ENCODE results near the gene SLC25A23. TPM values are rescaled to one million over a fixed set of nuclear protein-coding genes. Genes with fewer than 3 reads are reported as not detected.

Gene SLC25A23
- total RNA-seq, 1 donor from 2014 or later = 41.8 TPM

DNA sequence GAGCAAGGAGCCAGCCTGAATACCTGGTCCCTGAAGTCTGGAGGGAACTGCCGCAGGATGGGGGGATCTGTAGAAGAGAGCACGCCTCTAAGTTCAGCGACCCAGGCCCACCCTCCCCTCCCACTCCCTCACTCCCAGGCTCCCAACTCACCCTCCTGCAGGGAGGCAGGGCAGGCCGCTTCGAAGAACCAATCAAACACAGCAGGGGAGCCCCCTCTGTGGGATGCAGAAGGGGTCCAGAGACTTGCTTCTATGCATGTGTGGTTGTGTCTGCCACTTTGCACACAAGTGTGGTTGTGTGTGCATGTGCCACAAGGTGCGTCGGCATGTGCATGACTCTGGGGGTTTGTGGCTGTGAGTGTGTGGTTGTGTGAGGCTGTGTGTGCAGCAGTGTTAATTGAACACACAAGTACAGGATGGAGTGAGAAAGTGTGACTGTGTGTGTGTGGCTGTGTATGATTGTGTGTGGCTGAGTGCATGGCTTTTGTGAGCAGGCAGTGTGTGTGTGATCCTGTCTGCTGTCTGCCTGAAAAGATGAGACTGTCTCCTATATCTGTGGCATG, 20.3 kb upstream of the SLC25A23 start:
- Mint-ChIP-seq H3K36me3 (ENCODE audit: low read depth, unreplicated experiment) (no peaks in the 10 kb centered on the region), H3K27ac (ENCODE audit: unreplicated experiment) (no peak overlapping the region), H3K4me3 (ENCODE audit: unreplicated experiment) (no peak overlapping the region), H3K4me1 (ENCODE audit: low read depth, unreplicated experiment) (no peaks in the 10 kb centered on the region), H3K9me3 (ENCODE audit: unreplicated experiment) (no peaks in the 10 kb centered on the region), H3K27me3 (ENCODE audit: low read depth, unreplicated experiment) (peaks cover 11% of the 10 kb centered on the region)
- no peaks in the 10 kb centered on the region for H3K4me1 ChIP-seq (ENCODE audit: insufficient read depth, low read length)
- no peak overlapping the region for H3K27ac ChIP-seq (ENCODE audit: low read depth, low read length)
- no peak for FAIRE-seq
- TF ChIP-seq EZH2 (IDR thresholded peaks at IDR 0.05; ENCODE audit: insufficient read depth, low read length) = no peak
- TF ChIP-seq, protein P1, sequence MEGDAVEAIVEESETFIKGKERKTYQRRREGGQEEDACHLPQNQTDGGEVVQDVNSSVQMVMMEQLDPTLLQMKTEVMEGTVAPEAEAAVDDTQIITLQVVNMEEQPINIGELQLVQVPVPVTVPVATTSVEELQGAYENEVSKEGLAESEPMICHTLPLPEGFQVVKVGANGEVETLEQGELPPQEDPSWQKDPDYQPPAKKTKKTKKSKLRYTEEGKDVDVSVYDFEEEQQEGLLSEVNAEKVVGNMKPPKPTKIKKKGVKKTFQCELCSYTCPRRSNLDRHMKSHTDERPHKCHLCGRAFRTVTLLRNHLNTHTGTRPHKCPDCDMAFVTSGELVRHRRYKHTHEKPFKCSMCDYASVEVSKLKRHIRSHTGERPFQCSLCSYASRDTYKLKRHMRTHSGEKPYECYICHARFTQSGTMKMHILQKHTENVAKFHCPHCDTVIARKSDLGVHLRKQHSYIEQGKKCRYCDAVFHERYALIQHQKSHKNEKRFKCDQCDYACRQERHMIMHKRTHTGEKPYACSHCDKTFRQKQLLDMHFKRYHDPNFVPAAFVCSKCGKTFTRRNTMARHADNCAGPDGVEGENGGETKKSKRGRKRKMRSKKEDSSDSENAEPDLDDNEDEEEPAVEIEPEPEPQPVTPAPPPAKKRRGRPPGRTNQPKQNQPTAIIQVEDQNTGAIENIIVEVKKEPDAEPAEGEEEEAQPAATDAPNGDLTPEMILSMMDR (IDR thresholded peaks at IDR 0.05; ENCODE audit: insufficient read depth, low read depth, low read length) = no peak
- H3K9me3 ChIP-seq (ENCODE audit: insufficient read depth, low read depth, low read length) = no peaks in the 10 kb centered on the region
- no peak overlapping the region for H3K4me3 ChIP-seq (ENCODE audit: insufficient read depth, low read depth, low read length)
- DNase-seq (ENCODE audit: low read depth) = no peak
- no peak overlapping the region for H2AFZ ChIP-seq (ENCODE audit: low read depth, low read length)
- no peaks in the 10 kb centered on the region for H3K79me2 ChIP-seq (ENCODE audit: insufficient read depth, low read length)
- no peak overlapping the region for H3K4me2 ChIP-seq (ENCODE audit: low read length)
- no peaks in the 10 kb centered on the region for H3K36me3 ChIP-seq (ENCODE audit: insufficient read depth, low read length)
- H4K20me1 ChIP-seq (ENCODE audit: insufficient read depth, low read length) = no peaks in the 10 kb centered on the region
- H3K9ac ChIP-seq (ENCODE audit: low read length) = no peak overlapping the region
- H3K27me3 ChIP-seq (ENCODE audit: insufficient read depth, low read length) = peaks cover 6% of the 10 kb centered on the region

DNA sequence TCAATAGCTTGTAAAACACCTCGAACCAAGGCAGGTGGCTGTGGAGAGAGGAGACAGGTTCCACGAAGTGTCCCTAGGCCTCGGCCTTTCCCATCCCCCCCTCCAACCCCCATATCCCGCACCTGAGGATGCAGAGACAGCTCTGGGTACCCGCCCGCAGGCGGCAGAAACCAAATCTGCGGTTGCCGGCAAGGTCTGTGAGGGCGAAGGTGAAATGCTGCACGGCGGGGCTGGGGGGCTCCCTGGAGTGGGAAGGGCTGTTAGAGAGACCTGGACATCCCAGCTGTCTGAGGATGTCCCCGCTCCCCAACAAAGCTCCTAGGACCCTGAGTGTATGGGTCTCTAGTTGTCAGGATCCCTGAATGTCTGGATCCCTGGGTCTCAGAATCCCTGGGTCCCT, 19.2 kb upstream of the SLC25A23 start:
- H2AFZ ChIP-seq (ENCODE audit: low read depth, low read length) = no peak overlapping the region
- no peak overlapping the region for H3K4me3 ChIP-seq (ENCODE audit: insufficient read depth, low read depth, low read length)

More for the DNA sequence above, 19.2 kb upstream of the SLC25A23 start:
- no peak for DNase-seq (ENCODE audit: low read depth)
- Histone ChIP-seq H3K9ac (ENCODE audit: low read length) (no peak overlapping the region), H3K27me3 (ENCODE audit: insufficient read depth, low read length) (peaks cover 6% of the 10 kb centered on the region), H4K20me1 (ENCODE audit: insufficient read depth, low read length) (no peaks in the 10 kb centered on the region), H3K4me2 (ENCODE audit: low read length) (no peak overlapping the region), H3K79me2 (ENCODE audit: insufficient read depth, low read length) (no peaks in the 10 kb centered on the region), H3K9me3 (ENCODE audit: insufficient read depth, low read depth, low read length) (no peaks in the 10 kb centered on the region), H3K4me1 (ENCODE audit: insufficient read depth, low read length) (no peaks in the 10 kb centered on the region), H3K27ac (ENCODE audit: low read depth, low read length) (no peak overlapping the region), H3K36me3 (ENCODE audit: insufficient read depth, low read length) (no peaks in the 10 kb centered on the region)
- H3K27ac Mint-ChIP-seq (ENCODE audit: unreplicated experiment) = no peak overlapping the region
- no peaks in the 10 kb centered on the region for H3K4me1 Mint-ChIP-seq (ENCODE audit: low read depth, unreplicated experiment)
- no peak for TF ChIP-seq EZH2 (IDR thresholded peaks at IDR 0.05; ENCODE audit: insufficient read depth, low read length)
- TF ChIP-seq, protein P1 (IDR thresholded peaks at IDR 0.05; ENCODE audit: insufficient read depth, low read depth, low read length) = no peak
- H3K36me3 Mint-ChIP-seq (ENCODE audit: low read depth, unreplicated experiment) = no peaks in the 10 kb centered on the region
- H3K4me3 Mint-ChIP-seq (ENCODE audit: unreplicated experiment) = no peak overlapping the region
- H3K9me3 Mint-ChIP-seq (ENCODE audit: unreplicated experiment) = no peaks in the 10 kb centered on the region
- FAIRE-seq = no peak
- H3K27me3 Mint-ChIP-seq (ENCODE audit: low read depth, unreplicated experiment) = peaks cover 12% of the 10 kb centered on the region

Measured in astrocyte (in vitro differentiated cells and primary cell).